Activated CD4-positive, alpha-beta T cell treated with anti-CD3 and anti-CD28 coated beads for 24 hours (primary cell): ENCODE results near the gene RNF152.

ENCODE experiments used
- DNase-seq, 2 donors: peaks; one replicate each; pipeline ENCODE4 v3.0.0-alpha.2; 2020; ENCODE audit warnings: low read depth in 2 of 2

The RNF152 gene

DNA sequence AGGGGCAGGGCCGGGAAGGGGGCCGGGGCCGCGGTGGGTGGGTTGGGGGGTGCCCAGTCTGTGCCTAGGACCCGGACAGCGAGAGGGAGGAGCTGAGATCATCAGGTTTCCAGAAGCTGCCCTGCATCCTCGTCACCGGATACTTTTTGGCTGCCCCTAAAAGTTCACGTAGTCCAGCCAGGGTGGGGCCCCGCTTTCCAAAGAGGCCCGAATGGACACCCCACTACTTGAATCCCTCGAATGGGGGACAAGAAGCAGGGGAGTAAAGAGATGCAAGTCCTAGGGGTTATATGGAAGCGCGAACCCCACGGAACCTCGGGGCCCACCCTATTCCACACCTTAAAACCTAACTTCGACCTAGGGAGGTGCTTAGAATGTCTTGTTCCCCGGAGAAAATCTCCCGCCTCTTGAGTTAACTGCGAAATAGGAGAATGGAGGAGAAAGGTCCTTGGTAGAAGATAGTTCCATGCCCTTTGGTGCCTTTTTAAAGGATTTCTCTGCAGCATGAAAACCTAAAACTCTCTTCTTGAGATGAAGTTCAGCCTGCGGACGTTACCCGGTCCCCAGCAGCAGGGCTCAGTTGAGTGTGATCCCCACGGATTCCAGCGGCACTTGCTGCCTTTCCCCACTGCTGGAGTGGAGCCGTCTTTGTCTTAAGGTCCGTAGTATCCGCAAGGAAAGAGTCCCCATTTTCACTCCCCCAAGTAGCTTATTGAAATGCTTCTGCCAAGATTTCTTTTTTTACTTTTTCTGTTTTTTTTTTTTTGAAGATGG, 2.1 kb upstream of the RNF152 start:
- no peak for DNase-seq

DNA sequence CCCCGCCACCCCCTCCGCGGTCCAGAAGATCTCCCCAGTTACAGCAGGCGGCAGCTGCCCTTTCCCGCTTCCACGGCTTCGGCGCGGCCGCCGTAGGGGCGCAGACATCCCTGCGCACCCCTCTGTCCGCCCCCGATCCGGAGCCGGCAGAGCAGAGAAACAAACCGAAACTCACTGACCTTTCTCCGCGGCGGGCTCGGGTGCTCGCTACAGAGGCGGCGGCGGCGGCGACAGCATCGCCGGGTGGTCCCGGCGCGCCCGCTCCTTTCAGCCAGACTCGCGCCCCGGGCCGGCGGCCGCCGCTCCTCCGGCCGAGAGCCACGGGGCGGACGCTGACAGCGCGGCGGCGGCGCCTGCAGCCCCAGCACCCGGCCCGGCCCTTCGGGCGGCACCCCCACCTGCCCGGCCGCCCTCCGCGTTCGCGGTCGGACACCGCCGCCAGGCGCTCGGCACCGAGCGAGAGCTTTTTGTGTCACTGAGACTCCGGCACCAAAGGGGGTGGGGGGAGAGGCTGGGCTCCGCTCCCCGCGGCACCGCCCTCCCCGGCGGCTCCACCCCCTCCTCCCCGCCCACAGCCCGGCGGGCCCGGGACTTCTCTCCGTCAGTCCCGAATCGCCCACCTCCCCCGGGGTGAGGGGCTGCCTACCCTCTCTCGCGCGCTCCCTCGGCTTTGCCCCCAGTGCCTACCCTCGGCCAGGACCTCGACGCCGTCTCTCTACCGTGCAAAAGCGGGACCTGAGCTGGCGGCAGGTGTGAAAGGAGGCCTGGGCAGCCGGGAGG, 1.4 kb upstream of the RNF152 start:
- peak; percentile 48 to 53 for DNase-seq

DNA sequence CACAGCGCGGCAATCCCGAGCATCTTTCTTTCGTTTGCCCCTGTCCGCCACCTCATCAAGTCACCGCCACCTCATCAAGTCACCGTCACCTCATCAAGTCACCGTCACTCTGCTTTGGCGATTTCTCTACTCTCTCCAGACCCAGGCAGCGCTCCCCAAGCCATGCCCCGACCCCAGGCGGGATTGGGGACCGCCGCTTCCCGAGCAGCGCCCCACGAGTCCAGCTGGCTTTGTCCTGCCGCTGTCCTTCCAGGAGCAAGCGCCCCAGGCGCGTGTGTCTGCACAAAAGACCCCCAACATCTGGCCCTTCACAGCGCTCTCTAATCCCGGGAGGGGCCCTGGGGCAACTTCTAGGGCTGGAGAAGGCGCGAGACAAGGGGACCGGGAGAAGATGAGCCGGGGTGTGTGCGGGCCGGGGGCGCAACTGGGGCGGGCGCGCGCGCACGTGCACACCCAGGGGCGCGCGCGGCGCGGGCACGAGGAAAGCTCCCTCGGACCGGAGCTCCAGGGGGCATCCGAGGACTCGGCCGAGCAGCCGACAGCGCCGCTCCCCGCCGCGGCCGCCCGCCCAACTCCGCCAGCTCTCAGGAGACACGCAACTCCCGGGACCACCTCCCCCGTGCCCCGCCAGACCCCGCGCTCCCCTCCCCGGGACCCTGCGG, 633 bp upstream of the RNF152 start:
- peak in 1 of 2 donors; percentile 12 for DNase-seq

DNA sequence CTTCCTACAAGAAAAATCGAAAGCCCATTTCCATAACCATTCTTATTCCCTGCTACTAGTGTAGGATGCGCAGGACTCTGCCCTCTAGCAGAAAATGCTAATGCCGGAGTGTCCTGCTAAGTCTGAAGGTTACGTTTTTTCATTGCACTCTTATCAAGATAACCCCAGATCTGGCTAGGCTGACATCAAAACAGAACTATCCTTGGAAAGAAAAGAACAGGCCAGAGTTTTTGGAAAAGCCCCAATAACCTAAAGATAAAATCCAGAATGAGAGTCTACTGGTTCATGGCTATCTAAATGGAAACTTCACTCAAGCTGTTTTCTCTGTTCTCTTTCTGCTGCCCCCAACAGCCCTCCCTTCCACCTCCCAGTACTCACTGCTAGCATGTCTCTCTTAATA, 913 bp downstream of the RNF152 start:
- no peak for DNase-seq

DNA sequence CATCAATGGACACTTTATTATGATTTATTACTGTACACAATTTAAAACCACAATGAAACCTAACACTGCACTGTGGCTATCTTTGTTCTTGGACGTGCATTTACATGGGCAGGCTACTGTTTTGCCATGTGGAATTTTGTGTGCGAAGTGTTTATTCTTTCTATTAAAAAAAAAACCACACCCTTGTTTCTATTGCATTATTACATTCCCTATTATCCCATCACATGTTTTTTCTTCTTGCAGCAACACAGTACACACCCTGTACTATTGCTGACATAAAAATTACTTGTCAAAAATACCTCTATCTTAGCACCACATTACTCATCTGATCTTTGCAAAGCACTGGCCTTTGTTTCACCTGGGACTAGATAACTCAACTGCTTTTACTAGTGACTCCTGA, 1.5 kb downstream of the RNF152 start:
- DNase-seq = no peak

DNA sequence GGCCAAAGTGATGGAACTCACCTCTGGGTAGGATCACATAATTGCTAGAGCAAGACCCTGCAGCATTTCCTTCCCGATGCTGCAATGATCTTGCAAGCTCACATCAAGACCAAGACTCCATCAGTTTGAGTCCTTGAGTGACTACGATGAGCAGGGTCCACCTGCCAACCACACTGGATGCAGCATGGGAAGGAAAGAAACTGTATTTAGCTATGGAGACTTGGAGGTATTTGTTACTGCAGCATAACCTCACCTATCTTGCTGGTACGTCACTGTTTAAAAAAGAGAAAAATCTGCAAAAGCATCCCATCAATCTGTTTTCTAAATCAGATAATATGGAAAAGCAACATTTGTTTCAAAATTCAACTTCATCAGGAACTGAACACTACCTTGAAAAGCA, 2.5 kb downstream of the RNF152 start:
- DNase-seq = no peak

DNA sequence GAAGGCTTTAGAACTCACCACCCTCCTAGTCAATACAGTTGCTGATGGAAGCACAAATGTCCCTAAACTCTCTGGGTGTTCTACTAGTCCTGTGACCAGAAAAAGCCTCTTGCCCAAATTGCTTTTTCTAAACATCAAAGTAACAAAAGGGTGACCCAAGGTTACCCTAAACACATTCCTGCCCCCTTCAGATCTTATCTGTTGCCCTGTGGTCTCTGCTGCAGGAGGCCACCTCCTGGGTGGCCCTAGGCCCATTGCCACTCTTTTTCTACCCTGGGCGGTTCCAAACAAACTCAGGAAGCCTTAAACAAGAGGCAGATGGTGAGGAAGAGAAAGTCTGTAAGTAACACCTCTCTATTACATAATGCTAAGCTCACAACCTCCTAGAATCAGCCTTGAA, 3.3 kb downstream of the RNF152 start:
- no peak for DNase-seq

DNA sequence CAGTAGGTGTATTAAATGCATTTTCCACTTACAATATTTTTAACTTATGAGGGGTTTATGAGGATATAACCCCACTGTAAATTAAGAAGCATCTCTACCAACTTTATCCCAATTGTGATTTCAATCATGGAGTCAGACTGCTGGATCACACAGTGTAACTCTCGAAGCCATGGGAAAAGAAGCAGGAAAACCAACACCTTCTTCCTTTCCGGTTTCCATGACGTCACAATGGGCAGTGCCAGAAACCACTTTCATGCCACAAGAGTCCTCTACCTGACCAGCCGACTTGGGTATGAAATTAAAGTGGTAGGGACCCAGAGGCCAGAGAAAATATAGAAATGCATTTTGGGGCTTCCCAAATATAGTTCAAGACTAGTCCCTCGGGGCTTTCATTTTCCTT, 4.2 kb downstream of the RNF152 start:
- no peak for DNase-seq

DNA sequence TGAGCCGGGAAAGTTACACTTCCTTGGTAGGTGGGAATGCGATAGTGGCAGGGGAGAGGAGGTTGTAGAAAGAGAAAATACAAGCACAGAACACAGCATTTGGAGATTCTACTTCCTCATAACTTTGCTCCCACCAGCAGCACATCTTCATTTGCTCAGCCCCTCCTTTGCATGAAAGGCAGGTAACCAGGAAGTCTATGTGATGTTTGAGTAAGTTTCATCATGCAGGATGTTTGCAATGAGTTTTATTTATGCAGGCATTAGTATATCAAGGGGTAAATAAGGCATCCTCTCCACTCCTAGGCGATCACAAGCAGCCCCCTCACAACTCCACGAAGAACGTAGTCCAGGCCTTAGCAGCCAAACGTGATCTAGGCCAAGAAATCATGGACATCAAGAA, 5.0 kb downstream of the RNF152 start:
- no peak for DNase-seq

DNA sequence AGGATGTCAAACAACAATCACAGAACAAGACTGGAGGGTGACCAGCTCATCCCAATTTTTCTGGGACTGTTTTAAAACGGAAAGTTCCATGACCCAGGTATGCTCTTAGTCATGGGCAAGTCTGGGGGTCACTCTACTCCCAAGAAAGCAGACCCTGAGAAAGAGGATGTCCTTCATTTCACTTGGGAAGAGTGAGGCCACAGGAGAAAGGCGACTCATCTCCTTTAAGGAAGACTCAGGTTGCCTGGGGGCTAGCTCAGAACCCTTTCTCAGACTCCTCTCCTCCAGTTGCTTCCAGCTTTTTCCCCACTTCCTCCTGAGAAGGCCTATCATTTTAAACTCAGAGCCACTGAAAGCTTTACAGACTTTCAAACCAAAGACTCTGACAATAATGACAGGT, 9.3 kb downstream of the RNF152 start:
- no peak for DNase-seq

DNA sequence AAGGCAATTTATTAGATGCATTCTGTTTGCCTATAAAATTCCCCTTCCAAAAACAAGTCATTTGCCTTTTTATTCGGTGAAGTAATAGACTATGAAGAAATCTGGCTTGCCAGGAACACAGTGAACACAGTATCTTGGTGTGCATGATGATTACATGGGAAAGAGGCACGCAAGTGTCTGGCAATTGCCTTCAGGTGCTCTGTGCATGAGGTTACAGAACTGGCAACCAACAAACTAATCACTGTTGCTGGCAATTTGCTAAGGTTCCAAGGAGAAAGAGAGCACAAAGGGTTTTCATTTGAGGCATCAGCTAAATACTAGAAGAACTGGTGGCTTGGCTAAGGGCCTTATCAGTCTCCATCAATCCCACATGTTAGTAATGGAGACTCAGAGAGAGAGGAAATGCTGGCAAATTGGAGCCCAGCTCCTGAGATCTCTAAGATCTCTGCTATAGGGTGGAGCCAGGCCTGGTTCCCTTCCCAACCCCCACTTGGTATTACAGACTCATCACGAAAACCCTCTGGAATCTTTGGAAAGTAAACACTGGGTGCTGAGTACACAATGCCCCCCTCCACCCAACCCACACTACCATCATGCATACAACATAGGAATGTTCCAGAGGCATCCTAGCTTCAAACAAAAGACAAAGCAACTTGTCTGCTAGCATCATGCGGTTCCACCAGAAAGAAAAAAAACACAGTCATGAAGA, 10.4 kb downstream of the RNF152 start:
- DNase-seq = no peak

DNA sequence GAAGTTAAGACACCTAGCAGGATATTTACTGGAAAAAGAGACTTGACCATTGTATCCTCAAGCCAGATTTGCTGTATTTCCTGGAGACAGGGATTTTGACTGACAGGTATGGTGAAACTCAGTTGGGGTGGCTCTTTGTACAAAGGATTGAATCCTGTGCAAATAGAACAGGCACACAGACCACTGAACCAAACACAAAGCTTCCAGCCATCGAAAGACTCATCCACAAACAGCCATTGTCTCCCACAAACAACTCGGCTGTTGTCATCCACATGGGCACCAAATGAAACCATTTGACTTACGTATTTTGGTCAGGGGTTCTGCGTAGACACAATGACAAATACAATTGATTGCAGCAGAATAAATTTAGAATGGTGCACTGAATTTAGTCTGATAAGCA, 15.9 kb downstream of the RNF152 start:
- no peak for DNase-seq

DNA sequence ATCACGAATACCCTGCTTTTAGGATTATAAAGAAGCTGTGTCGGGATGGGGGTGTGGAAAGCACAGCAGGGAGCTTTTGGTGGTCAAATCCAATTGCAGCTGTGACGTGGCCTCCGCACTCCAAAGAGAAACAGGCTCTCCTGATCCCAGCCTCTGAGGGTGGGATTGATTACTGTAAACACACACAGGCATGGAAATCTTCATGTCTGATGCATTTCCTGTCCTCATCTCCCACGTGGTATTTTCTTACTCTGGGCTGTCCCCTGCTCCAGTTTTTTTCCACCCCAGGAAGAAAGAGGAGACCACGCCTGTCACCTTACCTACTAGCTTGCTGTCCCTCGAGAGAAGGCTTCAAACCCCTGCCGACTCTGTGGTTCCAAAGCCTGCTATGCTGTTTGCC, 22.7 kb downstream of the RNF152 start:
- DNase-seq = no peak

DNA sequence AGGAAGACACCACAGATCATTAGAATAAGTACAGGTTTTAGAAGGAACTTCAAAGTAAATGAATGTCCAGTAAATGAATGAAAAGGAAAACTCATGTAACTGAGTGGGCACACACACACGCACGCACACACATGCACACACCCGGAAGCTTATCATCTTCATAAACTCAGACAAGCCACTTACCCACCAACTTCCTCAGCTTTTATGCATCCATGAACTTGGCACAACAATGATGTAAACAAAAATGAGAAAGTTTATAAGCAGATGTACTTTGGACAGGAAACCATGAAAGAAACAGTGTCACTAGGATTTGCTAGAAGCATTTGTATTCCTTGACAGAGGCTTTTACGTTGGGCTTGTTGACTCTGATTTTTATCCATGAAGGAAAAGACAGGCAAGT, 23.2 kb downstream of the RNF152 start:
- no peak for DNase-seq

DNA sequence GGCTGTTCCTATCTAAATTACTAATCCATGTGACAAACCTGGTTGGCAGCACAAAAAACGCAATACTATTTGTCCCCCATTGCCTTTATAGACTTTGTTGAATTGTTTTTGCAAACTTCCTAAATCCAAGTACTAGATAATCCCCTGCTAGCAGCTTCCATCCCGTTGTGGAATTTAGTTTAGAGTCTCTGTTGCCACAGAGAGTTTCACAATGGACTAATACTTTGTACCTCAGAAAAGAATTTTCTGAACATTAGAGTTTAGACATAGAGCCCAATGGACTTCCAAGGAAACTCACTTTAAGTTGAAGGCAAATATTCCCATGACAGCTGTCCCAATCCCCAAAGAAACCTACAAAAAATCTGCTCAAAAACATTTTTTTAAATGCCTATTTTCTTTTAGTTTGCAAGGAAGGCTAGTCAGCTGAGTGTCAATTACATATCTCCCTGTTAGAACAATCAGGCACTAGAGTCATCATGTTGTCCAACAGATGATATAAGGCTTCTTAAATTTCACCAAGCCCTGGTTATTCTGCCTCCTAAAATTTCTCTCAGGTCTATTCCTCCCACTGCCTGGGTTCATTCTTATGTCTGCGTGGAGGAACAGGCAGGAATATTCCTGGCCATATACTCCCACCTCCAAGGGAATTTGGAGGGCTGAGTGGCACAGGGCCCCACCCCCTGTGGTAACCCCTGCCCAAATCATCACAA, 27.2 kb downstream of the RNF152 start:
- DNase-seq = no peak

DNA sequence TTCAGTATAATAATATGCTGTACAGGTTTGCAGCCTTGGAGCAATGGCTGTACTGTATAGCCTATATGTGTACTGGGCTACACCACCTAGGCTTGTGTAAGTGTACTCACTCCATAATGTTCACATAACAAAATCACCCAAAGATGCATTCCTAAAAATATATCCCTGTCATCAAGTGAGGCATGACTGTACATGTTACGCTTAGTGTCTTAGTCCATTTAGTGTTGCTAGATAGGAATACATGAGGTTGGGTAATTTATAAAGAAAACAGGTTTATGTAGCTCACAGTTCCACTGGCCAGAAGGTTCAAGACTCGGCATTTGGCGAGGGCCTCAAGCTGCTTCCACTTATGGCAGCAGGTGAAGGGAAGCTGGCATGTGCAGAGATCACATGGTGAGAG, 31.4 kb downstream of the RNF152 start:
- no peak for DNase-seq

DNA sequence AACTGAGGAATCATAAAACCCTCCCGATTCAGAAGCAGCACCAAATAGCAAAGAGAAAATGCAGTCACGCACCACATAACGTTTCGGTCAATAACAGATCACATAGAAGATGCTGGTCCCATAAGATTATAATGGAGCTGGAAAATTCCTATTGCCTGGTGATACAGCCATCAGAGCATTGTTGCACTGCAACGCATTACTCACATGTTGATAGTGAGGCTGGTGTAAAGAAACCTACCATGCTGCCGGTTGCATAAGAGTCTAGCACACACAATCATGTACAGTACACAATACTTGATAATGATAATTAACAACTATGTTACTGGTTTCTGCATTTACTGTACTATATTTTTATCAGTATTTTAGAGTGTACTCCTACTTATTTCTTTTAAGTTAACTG, 32.5 kb downstream of the RNF152 start:
- DNase-seq = no peak

DNA sequence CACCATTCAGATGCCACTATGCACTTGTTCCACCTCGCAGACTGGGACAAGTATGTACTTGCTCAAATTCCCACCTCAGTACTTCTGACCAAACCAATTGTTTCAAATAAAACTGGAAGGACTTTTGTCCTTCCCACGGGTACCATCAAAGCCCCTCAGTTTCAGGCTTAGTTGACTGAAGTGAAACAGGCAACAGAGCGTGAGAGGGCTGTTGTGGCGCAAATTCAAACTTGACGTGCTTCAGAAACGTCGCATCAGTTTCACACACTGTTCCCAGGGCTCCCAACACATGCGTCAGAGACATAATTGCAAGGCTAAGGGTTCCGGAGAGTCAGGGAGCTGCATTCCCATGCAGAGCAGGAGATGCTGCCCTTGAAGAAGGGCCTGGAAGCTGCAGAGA, 33.7 kb downstream of the RNF152 start:
- DNase-seq = no peak

DNA sequence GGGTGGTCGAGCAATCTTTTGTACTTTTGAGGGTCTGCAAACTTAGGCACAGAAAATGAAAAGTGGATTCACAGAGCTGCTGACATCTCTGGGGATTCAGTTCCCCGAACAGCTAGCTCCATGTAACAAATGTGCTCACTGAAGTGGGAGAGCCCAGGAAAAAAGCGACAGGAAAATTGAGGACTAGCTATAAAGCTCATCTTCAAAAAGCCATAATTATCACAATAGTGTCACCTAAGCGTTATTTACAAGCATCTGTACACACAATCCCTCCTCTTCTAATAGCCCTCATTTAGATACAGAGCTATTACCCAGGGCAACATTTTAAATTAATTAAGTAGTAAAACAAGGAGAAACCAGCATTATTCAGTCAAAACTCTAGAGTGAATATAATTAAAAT, 36.1 kb downstream of the RNF152 start:
- no peak for DNase-seq

DNA sequence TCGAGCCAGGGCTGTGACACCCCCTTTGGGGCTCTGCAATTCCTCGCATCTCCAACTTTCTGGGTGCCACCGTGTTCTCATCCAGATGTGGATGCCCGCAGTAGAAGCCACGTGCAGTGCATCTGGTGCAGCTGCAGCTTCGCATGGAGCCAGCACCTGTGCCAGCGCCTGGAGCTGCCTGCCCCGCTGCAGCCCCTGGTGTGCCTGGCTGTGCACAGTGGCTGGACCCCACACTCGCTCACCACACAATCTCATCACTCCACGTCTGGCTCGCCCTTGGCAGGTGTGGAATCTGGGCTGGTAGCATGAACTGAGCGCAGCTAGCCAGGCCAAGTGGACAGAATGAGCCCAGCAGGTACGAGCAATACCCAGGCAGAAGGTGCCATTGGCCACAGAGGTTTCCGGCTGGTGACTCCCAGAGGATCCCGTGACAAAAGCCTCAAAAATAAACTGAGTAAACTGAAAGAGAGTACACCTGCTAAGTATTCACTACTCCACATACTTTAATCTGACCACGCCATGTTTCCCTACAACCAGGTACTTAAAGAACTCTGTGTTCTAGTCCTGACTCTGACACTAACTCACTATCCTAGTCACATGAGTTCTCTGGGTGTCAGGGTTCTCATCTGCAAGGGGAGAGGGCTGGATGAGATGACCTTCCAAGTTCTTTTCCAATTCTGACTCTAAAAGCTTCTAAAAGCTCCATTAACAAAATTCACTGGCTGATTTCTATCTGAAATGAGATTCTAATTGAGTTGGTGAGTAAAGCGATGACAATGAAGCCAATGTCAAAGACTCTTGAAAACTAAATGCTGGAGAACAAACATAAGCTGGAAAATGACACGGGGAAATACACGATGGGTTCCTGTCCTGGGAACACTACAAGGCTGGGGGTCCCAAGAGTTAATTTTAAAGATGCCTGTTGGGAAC, 37.1 kb downstream of the RNF152 start:
- no peak for DNase-seq
